Measurements from ENCODE around the gene TMEM140. TPM values are rescaled to one million over a fixed set of nuclear protein-coding genes. Genes with fewer than 3 reads are reported as not detected.

Gene TMEM140
- total and polyA plus RNA-seq, 2 donors from 2014 or later = 28.2 to 31.3 TPM

GRCh38 chr7:135204341-135204749, 56.5 kb downstream of the TMEM140 start:
- intact Hi-C loops (cut with DNase I) = no loop called here
- no peak for DNase-seq
- Histone ChIP-seq H3K27ac (ENCODE audit: low read depth in 2 of 2, low read length in 2 of 2) (peak overlapping the region; percentile 30 to 61), H3K4me1 (ENCODE audit: control insufficient read depth in 2 of 3, insufficient read depth in 2 of 3, low read depth in 1 of 3, low read length in 3 of 3) (peaks cover 0 to 49% (median 31%) of the 10 kb centered on the region in 3 donors), H3K27me3 (ENCODE audit: control insufficient read depth, insufficient read depth, low read length) (no peaks in the 10 kb centered on the region), H3K36me3 (ENCODE audit: control insufficient read depth in 2 of 3, insufficient read depth in 3 of 3, low read length in 3 of 3) (peaks cover 10 to 38% (median 11%) of the 10 kb centered on the region in 3 donors), H3K4me3 (ENCODE audit: low read length in 3 of 3) (peak overlapping the region in 2 of 3 donors; percentile 11 to 44), H3K9me3 (ENCODE audit: control insufficient read depth in 2 of 3, insufficient read depth in 1 of 3, low read length in 3 of 3) (no peaks in the 10 kb centered on the region), H3K9ac (ENCODE audit: low read length in 3 of 3) (no peak overlapping the region)
- no peak for TF ChIP-seq CTCF (IDR thresholded peaks at IDR 0.05; ENCODE audit: borderline replicate concordance, extremely low read depth, insufficient read depth)
- no peak for FAIRE-seq

GRCh38 chr7:135204876-135205275, 57.0 kb downstream of the TMEM140 start:
- no peak for TF ChIP-seq CTCF (IDR thresholded peaks at IDR 0.05; ENCODE audit: borderline replicate concordance, extremely low read depth, insufficient read depth)
- Histone ChIP-seq H3K9ac (ENCODE audit: low read length in 3 of 3) (peak overlapping the region in 1 of 3 donors; percentile 32), H3K27ac (ENCODE audit: low read depth in 2 of 2, low read length in 2 of 2) (peak overlapping the region; percentile 51 to 82), H3K27me3 (ENCODE audit: control insufficient read depth, insufficient read depth, low read length) (no peaks in the 10 kb centered on the region), H3K9me3 (ENCODE audit: control insufficient read depth in 2 of 3, insufficient read depth in 1 of 3, low read length in 3 of 3) (no peaks in the 10 kb centered on the region), H3K4me3 (ENCODE audit: low read length in 3 of 3) (peak overlapping the region in 1 of 3 donors; percentile 20), H3K4me1 (ENCODE audit: control insufficient read depth in 2 of 3, insufficient read depth in 2 of 3, low read depth in 1 of 3, low read length in 3 of 3) (peaks cover 0 to 51% (median 27%) of the 10 kb centered on the region in 3 donors), H3K36me3 (ENCODE audit: control insufficient read depth in 2 of 3, insufficient read depth in 3 of 3, low read length in 3 of 3) (peaks cover 7 to 34% (median 11%) of the 10 kb centered on the region in 3 donors)
- no peak for DNase-seq
- FAIRE-seq = no peak
- intact Hi-C loops (cut with DNase I) = no loop called here

GRCh38 chr7:135205850-135206249, 58.0 kb downstream of the TMEM140 start:
- Histone ChIP-seq H3K27me3 (ENCODE audit: control insufficient read depth, insufficient read depth, low read length) (no peaks in the 10 kb centered on the region), H3K9ac (ENCODE audit: low read length in 3 of 3) (peak overlapping the region in 2 of 3 donors; percentile 1 to 26), H3K4me1 (ENCODE audit: control insufficient read depth in 2 of 3, insufficient read depth in 2 of 3, low read depth in 1 of 3, low read length in 3 of 3) (peaks cover 0 to 51% (median 21%) of the 10 kb centered on the region in 3 donors), H3K9me3 (ENCODE audit: control insufficient read depth in 2 of 3, insufficient read depth in 1 of 3, low read length in 3 of 3) (no peaks in the 10 kb centered on the region), H3K36me3 (ENCODE audit: control insufficient read depth in 2 of 3, insufficient read depth in 3 of 3, low read length in 3 of 3) (peaks cover 7 to 25% (median 8%) of the 10 kb centered on the region in 3 donors), H3K4me3 (ENCODE audit: low read length in 3 of 3) (peak overlapping the region in 1 of 3 donors; percentile 2), H3K27ac (ENCODE audit: low read depth in 2 of 2, low read length in 2 of 2) (peak overlapping the region; percentile 68 to 82)
- no peak for FAIRE-seq
- peak in 1 of 5 donors; percentile 26 for DNase-seq
- intact Hi-C loops (cut with DNase I) = no loop called here
- no peak for TF ChIP-seq CTCF (IDR thresholded peaks at IDR 0.05; ENCODE audit: borderline replicate concordance, extremely low read depth, insufficient read depth)
